Progenitor cell of endocrine pancreas (in vitro differentiated cells): ENCODE measurements around the gene ZNF841. TPM values are rescaled to one million over a fixed set of nuclear protein-coding genes. Genes with fewer than 3 reads are reported as not detected.
A peak's percentile ranks its signal among the peaks of the same experiment; 100 is the strongest.

Experiments used
- DNase-seq: peaks from one replicate; pipeline ENCODE4 v3.0.0; 2021; ENCODE audit warnings: low spot score; ENCODE audit not compliant: unreplicated experiment
- H3K27ac Mint-ChIP-seq: 2 replicates; pipeline ENCODE4 v1.8.0; 2021; ENCODE audit warnings: mild to moderate bottlenecking, moderate library complexity, mixed read lengths
- H3K27me3 Mint-ChIP-seq: 2 replicates; pipeline ENCODE4 v1.8.0; 2021; ENCODE audit warnings: mixed read lengths
- H3K36me3 Mint-ChIP-seq: 2 replicates; pipeline ENCODE4 v1.8.0; 2022; ENCODE audit warnings: mixed read lengths; ENCODE audit not compliant: insufficient read depth
- H3K4me1 Mint-ChIP-seq: 2 replicates; pipeline ENCODE4 v1.8.0; 2021; ENCODE audit warnings: low read depth, mixed read lengths
- H3K4me3 Mint-ChIP-seq: 2 replicates; pipeline ENCODE4 v1.8.0; 2021; ENCODE audit warnings: low read depth, mild to moderate bottlenecking, moderate library complexity, mixed read lengths
- H3K9me3 Mint-ChIP-seq: 2 replicates; pipeline ENCODE4 v1.8.0; 2021; ENCODE audit warnings: low read depth, mixed read lengths
- long read RNA-seq: library from polyadenylated mRNA; unstranded; transcript quantifications from one replicate; pipeline ENCODE4 v2.0.0, GENCODE V29; 2020
- total RNA-seq: library from RNA; stranded (reverse); gene quantifications from 2 replicates; pipeline ENCODE4 v1.2.1, GENCODE V29; 2021
- TF ChIP-seq, protein P1 (sequence below): fragments of 200-600 bp; sonication (generic); IDR thresholded peaks from one replicate; pipeline ENCODE4 v1.5.0; 2021; ENCODE audit warnings: antibody characterized with exemption, mild to moderate bottlenecking; ENCODE audit not compliant: unreplicated experiment

Gene ZNF841
- 30.4 and 30.7 TPM in 2 replicates for total RNA-seq
- long read RNA-seq, partial matches to known transcripts, result 1 of 9 reads
- long read RNA-seq, other reads (novel, unspliced or antisense), result 6 of 9 reads

DNA sequence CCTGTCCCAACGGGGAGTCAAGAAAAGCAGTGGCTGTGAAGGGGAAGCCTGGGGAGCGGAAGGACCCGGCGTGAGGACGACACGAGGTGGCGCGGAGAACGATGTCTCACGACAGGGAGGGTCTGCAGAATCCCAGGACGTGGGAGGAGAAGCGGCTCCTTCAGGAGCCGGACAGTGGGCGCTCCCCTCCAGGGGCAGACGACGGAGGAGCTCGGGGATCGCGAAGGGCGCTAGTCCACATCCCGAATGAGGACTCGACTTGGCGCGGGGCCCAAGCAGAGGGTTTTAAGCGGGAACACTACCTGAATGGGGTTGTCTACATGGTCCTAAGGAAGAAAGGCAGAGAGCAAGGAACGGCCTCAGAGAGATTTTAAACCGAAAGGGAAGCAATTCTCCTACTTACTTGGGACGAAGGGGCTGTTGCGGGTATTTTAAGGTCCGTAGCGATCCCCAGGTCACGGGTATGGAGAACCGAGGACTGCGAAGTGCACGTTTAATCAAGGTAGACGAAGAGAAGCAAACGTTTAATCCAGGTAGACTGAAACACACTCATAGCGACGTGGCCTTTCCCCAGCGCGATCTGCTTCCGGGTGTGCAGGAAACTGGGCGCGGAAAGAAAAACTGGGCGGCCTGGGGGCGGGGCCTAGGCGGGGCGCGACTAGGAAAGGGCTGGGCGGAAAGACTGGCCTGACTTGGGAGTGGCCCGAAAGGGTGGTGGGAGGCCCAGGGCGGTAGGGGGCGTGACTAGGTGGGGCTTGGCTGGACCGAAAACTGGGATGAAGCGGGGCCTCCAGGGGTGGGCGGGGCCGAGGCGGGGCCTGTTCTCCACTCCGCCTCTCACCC lies at the start of gene ZNF841:
ZNF841 (minus strand) TSS at position 594 of the 843 bp plus-strand sequence. CDS start 10,964 bp downstream, outside the sequence.
- TF ChIP-seq, protein P1, sequence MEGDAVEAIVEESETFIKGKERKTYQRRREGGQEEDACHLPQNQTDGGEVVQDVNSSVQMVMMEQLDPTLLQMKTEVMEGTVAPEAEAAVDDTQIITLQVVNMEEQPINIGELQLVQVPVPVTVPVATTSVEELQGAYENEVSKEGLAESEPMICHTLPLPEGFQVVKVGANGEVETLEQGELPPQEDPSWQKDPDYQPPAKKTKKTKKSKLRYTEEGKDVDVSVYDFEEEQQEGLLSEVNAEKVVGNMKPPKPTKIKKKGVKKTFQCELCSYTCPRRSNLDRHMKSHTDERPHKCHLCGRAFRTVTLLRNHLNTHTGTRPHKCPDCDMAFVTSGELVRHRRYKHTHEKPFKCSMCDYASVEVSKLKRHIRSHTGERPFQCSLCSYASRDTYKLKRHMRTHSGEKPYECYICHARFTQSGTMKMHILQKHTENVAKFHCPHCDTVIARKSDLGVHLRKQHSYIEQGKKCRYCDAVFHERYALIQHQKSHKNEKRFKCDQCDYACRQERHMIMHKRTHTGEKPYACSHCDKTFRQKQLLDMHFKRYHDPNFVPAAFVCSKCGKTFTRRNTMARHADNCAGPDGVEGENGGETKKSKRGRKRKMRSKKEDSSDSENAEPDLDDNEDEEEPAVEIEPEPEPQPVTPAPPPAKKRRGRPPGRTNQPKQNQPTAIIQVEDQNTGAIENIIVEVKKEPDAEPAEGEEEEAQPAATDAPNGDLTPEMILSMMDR, result no peak
- Mint-ChIP-seq H3K36me3 (peaks cover 36% of the 10 kb centered on the region), H3K4me3 (peak within 1 kb of the TSS; percentile 93), H3K27ac (peak within 1 kb of the TSS; percentile 96), H3K27me3 (no peaks in the 10 kb centered on the region), H3K4me1 (peaks cover 16% of the 10 kb centered on the region), H3K9me3 (peaks cover 26% of the 10 kb centered on the region)
- DNase-seq, result peak; percentile 90

DNA sequence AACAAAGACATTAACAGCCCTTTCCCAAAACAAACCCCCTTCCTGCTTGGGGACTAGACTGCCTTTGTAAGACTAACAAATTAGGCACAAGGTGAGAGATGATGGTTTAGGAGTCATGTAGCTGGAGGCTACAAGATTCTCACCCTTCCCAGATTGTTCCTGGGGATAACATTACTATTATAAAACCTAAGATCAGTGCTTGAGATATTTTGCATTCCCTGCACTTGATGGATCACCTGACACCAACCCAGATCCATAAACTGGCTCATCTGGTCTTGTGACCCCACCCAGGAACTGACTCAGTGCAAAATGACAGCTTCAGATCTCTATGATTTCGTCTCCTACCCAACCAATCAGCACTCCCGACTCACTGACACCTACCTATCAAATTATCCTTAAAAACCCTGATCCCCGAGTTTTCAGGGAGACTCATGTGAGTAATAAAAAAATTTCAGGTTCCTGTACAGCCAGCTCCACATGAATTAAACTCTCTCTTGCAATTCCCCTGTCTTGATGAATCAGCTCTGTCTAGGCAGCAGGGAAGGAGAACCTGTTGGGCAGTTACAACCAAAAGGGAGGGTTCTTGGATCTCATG lies 46.5 kb upstream of the ZNF841 start:
- Mint-ChIP-seq H3K4me1 (peaks cover 13% of the 10 kb centered on the region), H3K4me3 (no peak overlapping the region), H3K27me3 (no peaks in the 10 kb centered on the region), H3K9me3 (peaks cover 19% of the 10 kb centered on the region), H3K36me3 (peaks cover 24% of the 10 kb centered on the region), H3K27ac (no peak overlapping the region)
- TF ChIP-seq, protein P1, result no peak
- DNase-seq, result no peak

DNA sequence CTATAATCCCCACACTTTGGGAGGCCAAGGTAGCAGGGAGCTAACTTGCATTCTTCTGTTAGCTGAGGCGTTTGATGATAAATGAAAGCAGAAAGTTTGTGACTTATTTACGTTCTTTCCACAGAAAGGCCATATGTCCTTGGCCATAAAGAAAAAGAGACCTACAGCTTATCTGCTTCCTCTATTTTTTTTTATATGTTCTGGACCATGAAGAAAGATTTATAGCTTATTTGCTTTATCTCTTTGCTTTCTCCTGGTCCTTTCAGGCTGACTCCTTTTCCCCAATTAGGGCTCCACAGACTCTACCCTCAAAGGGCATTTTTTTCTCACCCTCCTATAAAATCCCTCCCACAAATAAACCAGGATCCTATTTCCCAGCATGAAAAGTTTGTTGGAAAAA lies 45.6 kb upstream of the ZNF841 start:
- TF ChIP-seq, protein P1, result no peak
- Mint-ChIP-seq H3K9me3 (peaks cover 19% of the 10 kb centered on the region), H3K4me1 (peaks cover 13% of the 10 kb centered on the region), H3K36me3 (peaks cover 24% of the 10 kb centered on the region), H3K27ac (no peak overlapping the region), H3K4me3 (no peak overlapping the region), H3K27me3 (no peaks in the 10 kb centered on the region)
- no peak for DNase-seq

DNA sequence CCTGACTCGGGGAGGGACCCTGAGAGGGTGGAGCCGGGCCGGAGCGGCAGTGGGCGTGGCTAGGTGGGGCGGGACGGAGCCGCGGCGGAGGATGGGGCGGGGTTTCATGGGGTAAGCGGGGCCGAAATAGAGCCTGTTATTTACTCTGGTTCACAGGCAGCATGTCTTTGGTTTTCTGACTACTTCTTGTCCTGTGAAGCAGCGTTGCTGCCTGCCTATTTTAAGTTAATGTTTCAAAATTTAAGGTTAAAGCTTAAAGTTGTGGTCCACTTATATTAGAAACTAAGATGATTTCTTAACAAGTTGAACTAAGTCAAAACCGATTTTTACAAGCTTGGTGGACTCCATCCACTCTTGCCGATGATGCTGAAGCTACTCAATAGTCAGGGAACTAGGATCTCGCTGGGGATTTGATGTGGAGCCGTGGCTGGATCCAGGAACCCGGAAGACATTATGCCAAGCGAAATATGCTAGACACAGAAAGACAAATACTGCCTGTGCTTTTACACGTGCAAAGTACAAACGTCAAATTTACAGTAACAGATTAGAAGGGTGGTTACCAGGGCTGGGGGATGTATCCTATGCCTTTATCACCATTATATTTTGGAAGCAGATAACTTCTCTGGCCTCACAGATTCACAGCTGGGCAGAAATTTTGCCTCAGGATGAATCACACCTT lies 44.6 kb upstream of the ZNF841 start:
- Mint-ChIP-seq H3K9me3 (peaks cover 21% of the 10 kb centered on the region), H3K4me3 (peak overlapping the region; percentile 96), H3K4me1 (peaks cover 13% of the 10 kb centered on the region), H3K36me3 (peaks cover 31% of the 10 kb centered on the region), H3K27ac (peak overlapping the region; percentile 99), H3K27me3 (no peaks in the 10 kb centered on the region)
- peak; percentile 97 for DNase-seq
- TF ChIP-seq, protein P1, result no peak
